Activated CD8-positive, alpha-beta memory T cell treated with anti-CD3 and anti-CD28 coated beads, Interleukin-2, amount 50 U/mL, for 1 hour (primary cell): Measurements from ENCODE around the gene PPP1R12C.
"Not testable (repeated sequence)": the region's sequence is repeated elsewhere in the genome, so short reads cannot be mapped to it uniquely, and the experiment has no call there.

Experiments
- DNase-seq: peaks from one replicate; pipeline ENCODE4 v3.0.0-alpha.2; 2020; ENCODE audit errors: extremely low read depth

Gene PPP1R12C

GRCh38 chr19:55112246-55112776 is 5.1 kb downstream of the PPP1R12C start:
- no peak for DNase-seq

- no peak for DNase-seq
These were observed 6.1 kb downstream of the PPP1R12C start for GRCh38 chr19:55111238-55111831.

GRCh38 chr19:55109527-55110291 is 7.7 kb downstream of the PPP1R12C start:
- DNase-seq: no peak

- not testable (repeated sequence) for DNase-seq
These were observed 10.2 kb downstream of the PPP1R12C start for GRCh38 chr19:55107252-55107651.

GRCh38 chr19:55106591-55106990 is 10.8 kb downstream of the PPP1R12C start:
- no peak for DNase-seq

- DNase-seq: no peak
These were observed 12.2 kb downstream of the PPP1R12C start for GRCh38 chr19:55105237-55105636.

GRCh38 chr19:55103190-55103589 is 14.2 kb downstream of the PPP1R12C start:
- no peak for DNase-seq

- DNase-seq: no peak
These were observed 16.2 kb downstream of the PPP1R12C start for GRCh38 chr19:55101261-55101660.

GRCh38 chr19:55099557-55100506 is 17.6 kb downstream of the PPP1R12C start:
- no peak for DNase-seq

- no peak for DNase-seq
These were observed 18.5 kb downstream of the PPP1R12C start for GRCh38 chr19:55098716-55099556.

GRCh38 chr19:55097864-55098715 is 19.3 kb downstream of the PPP1R12C start:
- DNase-seq: no peak

- no peak for DNase-seq
These were observed 21.3 kb downstream of the PPP1R12C start for GRCh38 chr19:55096061-55096701.

- DNase-seq: no peak
These were observed 22.0 kb downstream of the PPP1R12C start for GRCh38 chr19:55095260-55096060.

- no peak for DNase-seq
These were observed 22.8 kb downstream of the PPP1R12C start for GRCh38 chr19:55094456-55095259.

GRCh38 chr19:55092423-55093318 is 24.8 kb downstream of the PPP1R12C start:
- DNase-seq: no peak

GRCh38 chr19:55091955-55092354 is 25.5 kb downstream of the PPP1R12C start:
- DNase-seq: no peak
